NCI-H2196 (cell line): ENCODE measurements around the gene TNFRSF4.
"Not testable (repeated sequence)": the region's sequence is repeated elsewhere in the genome, so short reads cannot be mapped to it uniquely, and the experiment has no call there.

Experiments
- DNase-seq: peaks from one replicate; lab custom pipeline; 2025; ENCODE audit not compliant: unreplicated experiment; lab: John Stamatoyannopoulos, UW

TNFRSF4 gene

GRCh38 chr1:1213345-1214265 lies at the start of gene TNFRSF4:
Gene TNFRSF4, minus strand, starts transcription at chr1:1214153. Its CDS starts 26 bp downstream, at chr1:1214127.
- no peak for DNase-seq

GRCh38 chr1:1262758-1263157 lies 48.8 kb upstream of the TNFRSF4 start:
- DNase-seq: no peak

- DNase-seq: no peak
Measured at GRCh38 chr1:1262071-1262470, 48.1 kb upstream of the TNFRSF4 start.

GRCh38 chr1:1260843-1261560 lies 47.0 kb upstream of the TNFRSF4 start:
- DNase-seq: no peak

GRCh38 chr1:1259951-1260600 lies 46.1 kb upstream of the TNFRSF4 start:
- no peak for DNase-seq

- no peak for DNase-seq
Measured at GRCh38 chr1:1259540-1259939, 45.6 kb upstream of the TNFRSF4 start.

GRCh38 chr1:1259119-1259488 lies 45.2 kb upstream of the TNFRSF4 start:
- no peak for DNase-seq

- no peak for DNase-seq
Measured at GRCh38 chr1:1256956-1257871, 43.3 kb upstream of the TNFRSF4 start.

GRCh38 chr1:1255611-1256010 lies 41.7 kb upstream of the TNFRSF4 start:
- no peak for DNase-seq

GRCh38 chr1:1255078-1255477 lies 41.1 kb upstream of the TNFRSF4 start:
- no peak for DNase-seq

- DNase-seq: no peak
Measured at GRCh38 chr1:1254667-1254998, 40.7 kb upstream of the TNFRSF4 start.

- no peak for DNase-seq
Measured at GRCh38 chr1:1253972-1254666, 40.2 kb upstream of the TNFRSF4 start.

- DNase-seq: no peak
Measured at GRCh38 chr1:1253314-1253713, 39.4 kb upstream of the TNFRSF4 start.

- peak; percentile 76 for DNase-seq
Measured at GRCh38 chr1:1250786-1251284, 36.9 kb upstream of the TNFRSF4 start.

- DNase-seq: not testable (repeated sequence)
Measured at GRCh38 chr1:1248009-1248913, 34.3 kb upstream of the TNFRSF4 start.

- DNase-seq: no peak
Measured at GRCh38 chr1:1247341-1247913, 33.5 kb upstream of the TNFRSF4 start.

- DNase-seq: no peak
Measured at GRCh38 chr1:1246577-1247340, 32.8 kb upstream of the TNFRSF4 start, which contains the start of gene C1QTNF12. Gene C1QTNF12, minus strand, starts transcription at chr1:1246722. Its CDS starts 32 bp downstream, at chr1:1246690.
